Measurements from ENCODE around the gene CACNG4.

DNA sequence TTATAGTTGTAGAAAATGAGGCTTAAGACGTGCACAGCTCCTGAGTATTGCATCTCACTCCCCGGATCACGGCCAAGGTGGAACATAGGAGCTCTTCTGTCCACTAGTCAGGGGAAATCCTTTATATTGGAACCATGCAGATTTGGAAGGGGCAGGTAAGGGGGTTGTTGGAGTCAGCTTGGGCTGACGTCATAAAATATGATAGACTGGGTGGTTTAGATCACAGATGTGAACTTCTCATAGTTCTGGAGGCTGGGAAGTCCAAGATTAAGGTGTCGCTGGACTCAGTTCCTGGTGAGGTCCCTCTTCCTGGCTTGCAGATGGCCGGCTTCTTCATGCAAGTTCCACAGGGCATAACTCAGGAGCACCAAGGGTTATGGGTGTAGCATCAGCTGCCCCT, 5.6 kb downstream of the CACNG4 start:
- no peak for TF ChIP-seq POLR2AphosphoS5 (IDR thresholded peaks at IDR 0.05)
- TF ChIP-seq EP300 (IDR thresholded peaks at IDR 0.05): no peak

Measured in upper lobe of left lung (tissue), 4 donors.